Measurements from ENCODE around the gene HAPLN1. TPM values are rescaled to one million over a fixed set of nuclear protein-coding genes. Genes with fewer than 3 reads are reported as not detected.

The HAPLN1 gene
- total RNA-seq, 2 donors from 2014 or later: not detected

DNA sequence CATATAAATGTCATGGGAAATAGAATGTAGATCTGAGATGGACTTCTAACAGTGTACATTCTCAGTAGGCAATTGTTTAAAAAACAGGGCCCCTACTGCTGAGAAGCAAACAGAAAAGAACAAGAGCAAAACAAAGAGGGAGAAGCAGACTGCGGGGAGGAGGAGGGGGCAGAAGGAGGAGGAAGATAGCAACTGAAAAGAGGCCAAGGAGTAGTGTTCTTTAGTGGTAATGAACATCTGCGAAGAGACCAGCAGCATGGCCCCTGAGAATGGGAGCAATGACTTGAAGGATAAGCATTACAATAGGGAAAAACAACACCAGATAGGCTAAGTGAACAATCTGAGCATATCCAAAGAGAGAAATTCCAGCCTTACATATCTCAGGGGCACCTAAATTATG lies 36.8 kb downstream of the HAPLN1 start:
- Mint-ChIP-seq H3K36me3 (no peaks in the 10 kb centered on the region), H3K27ac (no peak overlapping the region), H3K9me3 (no peaks in the 10 kb centered on the region)
- ATAC-seq (no peak), DNase-seq (ENCODE audit: low spot score in 2 of 2) (no peak)

DNA sequence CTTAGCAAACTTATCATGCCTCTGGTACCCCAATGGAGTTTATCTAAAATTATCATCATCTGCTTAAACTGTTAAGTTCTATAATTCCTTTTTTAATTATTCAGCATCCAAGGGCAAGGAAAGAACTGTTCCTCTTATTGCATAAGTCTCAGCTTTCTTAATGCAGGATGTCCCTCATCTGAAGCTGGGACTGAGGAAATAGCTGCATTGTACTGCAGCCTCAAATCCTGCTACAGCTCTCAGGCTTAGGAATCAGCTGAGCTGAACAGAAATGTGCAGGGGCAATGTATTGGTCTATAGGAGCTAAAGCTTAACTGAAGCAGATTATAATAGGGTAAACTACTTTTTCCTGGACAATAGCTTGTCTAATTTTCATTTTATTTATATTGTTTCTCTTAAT lies 48.0 kb downstream of the HAPLN1 start:
- Mint-ChIP-seq H3K36me3 (no peaks in the 10 kb centered on the region), H3K27ac (no peak overlapping the region), H3K9me3 (peaks cover 0 to 3% of the 10 kb centered on the region in 2 donors)
- DNase-seq (ENCODE audit: low spot score in 2 of 2): no peak
- no peak for ATAC-seq

DNA sequence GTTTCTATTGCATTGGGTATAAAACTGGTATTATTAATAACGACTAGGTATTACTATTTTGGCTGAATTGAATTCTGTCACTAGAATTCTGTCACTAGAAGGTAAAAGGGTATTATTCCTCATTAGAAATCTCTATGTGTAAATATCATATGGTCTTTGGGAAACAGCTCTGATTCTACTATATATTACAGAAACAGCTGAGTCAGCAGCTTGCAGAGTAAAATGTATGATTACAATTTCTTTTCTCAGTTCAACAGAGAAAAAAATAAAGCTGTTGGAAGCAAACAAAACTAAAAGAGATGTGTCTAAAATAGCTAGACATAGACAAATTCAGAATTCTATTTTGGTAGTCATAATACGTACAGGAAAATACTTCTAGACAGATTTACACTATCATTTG lies 48.5 kb downstream of the HAPLN1 start:
- DNase-seq (ENCODE audit: low spot score in 2 of 2): no peak
- no peaks in the 10 kb centered on the region for H3K36me3 Mint-ChIP-seq
- no peak overlapping the region for H3K27ac Mint-ChIP-seq
- peaks cover 0 to 3% of the 10 kb centered on the region in 2 donors for H3K9me3 Mint-ChIP-seq
- ATAC-seq: no peak

DNA sequence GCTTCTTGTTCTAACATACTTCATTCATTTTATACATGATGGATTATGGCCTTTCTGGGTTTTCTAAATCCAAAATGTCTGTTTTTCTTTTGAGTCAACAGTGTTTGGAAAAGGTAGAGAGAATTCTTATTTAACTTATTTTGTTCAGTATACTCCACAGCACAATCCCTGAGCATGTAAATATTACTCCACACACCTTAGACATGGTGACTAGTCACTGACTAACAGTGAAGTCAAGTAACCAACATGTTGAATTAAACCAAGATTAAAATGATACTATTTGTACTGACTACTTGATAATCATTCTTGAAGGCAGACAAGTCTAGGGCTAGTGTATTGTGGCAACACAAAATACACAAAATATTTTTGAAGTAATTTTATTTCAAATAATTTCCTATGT lies 55.0 kb downstream of the HAPLN1 start:
- Mint-ChIP-seq H3K9me3 (peaks cover 0 to 3% of the 10 kb centered on the region in 2 donors), H3K36me3 (no peaks in the 10 kb centered on the region), H3K27ac (no peak overlapping the region)
- DNase-seq (ENCODE audit: low spot score in 2 of 2) (no peak), ATAC-seq (no peak)

DNA sequence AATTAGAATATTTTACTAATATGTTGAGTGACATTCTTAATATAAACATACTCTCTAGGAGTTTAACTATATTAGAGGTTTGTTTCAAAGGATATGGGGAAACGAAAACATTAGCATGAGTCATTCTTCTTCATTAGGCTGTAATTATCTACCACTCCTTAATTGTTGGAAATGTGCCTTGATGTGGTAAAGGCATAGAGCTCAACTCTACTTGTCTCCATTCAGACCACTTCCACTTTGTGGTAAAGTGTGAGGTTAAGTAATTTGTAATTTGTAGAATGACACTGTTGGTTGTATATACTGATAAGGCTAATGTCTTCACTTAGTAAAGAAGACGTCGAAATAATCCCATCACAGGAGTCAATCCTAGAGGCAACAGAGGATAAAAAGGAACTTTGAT lies 58.1 kb downstream of the HAPLN1 start:
- Mint-ChIP-seq H3K36me3 (no peaks in the 10 kb centered on the region), H3K27ac (no peak overlapping the region), H3K9me3 (no peaks in the 10 kb centered on the region)
- DNase-seq (ENCODE audit: low spot score in 2 of 2) (no peak), ATAC-seq (no peak)

DNA sequence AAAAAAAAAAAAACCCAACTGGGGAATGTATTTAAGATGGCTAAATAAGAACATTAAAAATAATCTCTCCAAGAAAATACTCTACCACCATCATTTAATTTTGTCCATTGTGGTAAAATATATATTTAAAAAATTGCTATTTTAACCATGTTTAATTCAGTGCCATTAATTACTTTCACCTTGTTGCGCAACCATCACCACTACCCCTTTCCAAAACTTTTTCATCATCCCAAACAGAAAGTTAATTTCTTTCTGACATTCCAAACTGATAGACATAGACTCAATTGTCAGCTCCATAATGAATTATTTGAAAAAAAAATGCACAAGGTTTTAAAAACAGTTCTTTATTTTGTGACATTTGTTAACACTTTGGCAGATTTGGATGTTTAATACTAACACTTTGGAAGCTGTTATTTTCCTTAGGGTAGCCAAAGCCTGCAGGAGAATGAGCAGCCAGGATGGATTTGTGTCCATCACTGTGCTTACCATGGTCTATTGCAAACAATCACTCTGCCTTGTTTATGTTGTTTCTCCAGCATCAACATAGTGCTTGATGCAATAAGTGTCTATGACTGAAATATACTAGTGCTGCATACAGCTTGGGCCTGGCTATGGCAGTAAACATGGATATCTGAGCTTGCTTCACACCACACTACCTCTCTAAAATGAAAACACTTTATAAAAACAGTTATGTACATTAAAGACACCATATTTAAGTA lies 62.7 kb downstream of the HAPLN1 start:
- DNase-seq (ENCODE audit: low spot score in 2 of 2) (no peak), ATAC-seq (no peak)
- Mint-ChIP-seq H3K27ac (no peak overlapping the region), H3K36me3 (no peaks in the 10 kb centered on the region), H3K9me3 (no peaks in the 10 kb centered on the region)

DNA sequence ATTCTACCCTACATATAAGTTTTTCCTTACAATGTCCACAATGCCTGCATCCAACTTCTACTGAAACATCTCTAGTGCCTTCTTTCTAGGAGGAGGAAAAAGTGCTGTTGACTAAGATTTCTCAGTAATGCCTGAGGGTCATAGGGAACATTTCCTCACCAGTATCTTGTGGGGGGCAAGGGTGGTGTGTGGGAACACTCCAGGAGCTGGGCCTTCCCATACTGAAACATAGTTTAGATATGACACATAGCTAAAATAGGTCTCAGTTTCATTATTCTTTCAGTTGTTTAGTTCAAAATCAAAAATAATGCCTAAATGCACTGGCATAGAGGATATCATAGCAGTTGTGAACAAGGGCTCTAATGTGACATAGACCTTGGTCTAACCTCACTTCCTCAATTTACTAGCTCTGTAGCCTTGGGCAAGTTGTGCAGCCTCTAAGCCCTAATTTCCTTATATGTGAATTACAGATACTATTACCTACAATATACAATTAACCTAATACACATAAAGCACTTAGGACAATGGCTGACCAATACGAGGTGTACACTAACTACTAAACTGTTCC lies 66.1 kb downstream of the HAPLN1 start:
- DNase-seq (ENCODE audit: low spot score in 2 of 2): no peak
- H3K27ac Mint-ChIP-seq: no peak overlapping the region
- H3K9me3 Mint-ChIP-seq: no peaks in the 10 kb centered on the region
- no peaks in the 10 kb centered on the region for H3K36me3 Mint-ChIP-seq
- ATAC-seq: no peak

DNA sequence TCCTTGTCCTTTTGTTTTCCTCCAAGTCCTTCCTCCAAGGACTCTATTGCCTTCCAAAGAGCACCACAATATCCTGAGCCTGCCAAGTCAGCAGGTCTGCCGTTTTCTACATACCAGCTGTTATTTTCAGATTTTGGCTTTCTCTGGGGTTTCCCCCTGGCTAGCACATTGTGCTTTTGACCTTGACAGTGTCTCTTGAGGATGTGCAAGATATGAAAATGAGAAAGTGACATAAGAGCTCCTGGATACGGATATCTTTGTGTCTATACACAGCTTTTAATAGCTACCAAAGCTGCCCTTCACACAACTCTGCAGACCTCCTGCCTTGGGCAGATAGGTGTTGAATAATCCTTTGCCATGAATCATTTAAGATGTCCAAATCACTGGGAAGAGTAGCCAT lies 67.0 kb downstream of the HAPLN1 start:
- ATAC-seq: no peak
- no peak for DNase-seq (ENCODE audit: low spot score in 2 of 2)
- Mint-ChIP-seq H3K9me3 (no peaks in the 10 kb centered on the region), H3K27ac (no peak overlapping the region), H3K36me3 (no peaks in the 10 kb centered on the region)

DNA sequence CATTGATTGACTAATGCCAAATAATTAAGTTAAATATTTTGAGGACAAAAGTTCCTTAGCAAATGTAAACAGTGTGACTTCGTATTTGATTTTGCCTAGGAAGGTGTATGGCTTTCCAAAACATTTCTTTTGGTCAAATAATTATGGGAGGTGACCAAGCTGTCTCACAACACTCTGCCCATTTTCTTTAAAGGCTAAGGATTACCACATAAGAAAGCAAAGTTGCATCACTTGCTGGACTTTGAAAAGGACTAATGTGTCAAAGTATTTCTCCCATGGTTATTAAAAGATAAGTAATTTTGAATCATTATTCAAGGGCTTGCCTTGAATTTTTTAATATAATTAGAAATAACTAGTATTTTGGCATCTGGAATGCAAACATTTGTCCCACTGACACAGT lies 74.7 kb downstream of the HAPLN1 start:
- ATAC-seq (no peak), DNase-seq (ENCODE audit: low spot score in 2 of 2) (no peak)
- H3K36me3 Mint-ChIP-seq: no peaks in the 10 kb centered on the region
- no peak overlapping the region for H3K27ac Mint-ChIP-seq
- no peaks in the 10 kb centered on the region for H3K9me3 Mint-ChIP-seq

DNA sequence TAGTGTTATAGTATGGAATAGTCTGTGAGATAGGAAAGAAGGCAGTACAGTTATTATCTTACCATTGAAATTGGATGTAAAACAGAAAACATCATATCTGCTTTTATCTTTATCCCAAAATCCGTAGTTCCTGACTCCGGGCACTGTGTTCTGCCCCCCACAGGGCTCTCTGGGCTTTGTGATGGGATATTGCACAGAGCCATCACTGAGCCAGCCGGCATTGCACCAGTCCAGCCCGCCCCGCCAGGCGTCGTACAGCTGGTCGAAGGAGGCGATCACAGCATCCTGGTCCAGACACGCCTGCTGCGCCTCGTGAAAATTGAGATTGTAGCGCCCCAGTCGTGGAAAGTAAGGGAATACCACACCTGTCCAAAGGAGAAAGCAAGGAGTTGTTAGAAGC lies 76.4 kb downstream of the HAPLN1 start:
- H3K27ac Mint-ChIP-seq: no peak overlapping the region
- ATAC-seq: no peak
- no peaks in the 10 kb centered on the region for H3K36me3 Mint-ChIP-seq
- DNase-seq (ENCODE audit: low spot score in 2 of 2): no peak
- H3K9me3 Mint-ChIP-seq: no peaks in the 10 kb centered on the region

DNA sequence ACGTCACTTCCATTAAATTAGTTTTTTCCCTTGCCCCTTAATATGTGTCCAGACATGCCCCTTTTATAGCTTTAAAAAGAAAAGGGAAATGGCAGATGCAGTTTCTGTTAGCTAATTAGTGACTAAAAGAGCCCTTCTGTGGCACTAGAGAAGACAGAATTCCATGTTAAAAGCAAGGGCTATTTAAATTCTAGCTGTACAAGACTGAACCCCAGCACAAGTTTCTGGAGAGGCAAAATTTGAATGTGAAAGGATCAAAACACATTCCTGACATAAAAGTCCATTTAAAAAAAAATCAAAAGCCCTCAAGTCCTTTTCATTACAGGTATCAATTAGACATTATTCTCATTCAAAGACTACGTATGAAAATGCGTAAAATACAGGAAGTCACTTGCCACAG lies 78.7 kb downstream of the HAPLN1 start:
- H3K27ac Mint-ChIP-seq: no peak overlapping the region
- no peaks in the 10 kb centered on the region for H3K36me3 Mint-ChIP-seq

DNA sequence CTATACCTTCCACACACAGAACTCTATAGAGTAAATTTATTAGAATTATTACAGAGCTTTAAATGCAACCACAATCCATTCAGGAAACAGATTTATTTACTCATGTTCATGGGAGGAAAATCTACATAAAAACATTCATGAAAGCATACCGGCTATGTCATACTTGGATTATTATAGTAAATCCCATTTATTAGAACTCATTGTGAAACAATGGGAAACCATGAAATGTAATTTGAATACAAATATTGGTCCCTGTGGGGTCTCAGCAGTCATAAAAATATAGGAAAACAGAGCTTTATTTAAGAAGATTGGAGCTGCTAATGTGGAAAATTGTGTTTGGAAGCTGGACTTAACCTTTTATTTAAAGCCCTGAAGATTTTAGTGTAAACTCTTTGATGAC lies 80.7 kb downstream of the HAPLN1 start:
- ATAC-seq (no peak), DNase-seq (ENCODE audit: low spot score in 2 of 2) (no peak)
- Mint-ChIP-seq H3K27ac (no peak overlapping the region), H3K9me3 (no peaks in the 10 kb centered on the region), H3K36me3 (no peaks in the 10 kb centered on the region)

More for the DNA sequence above, 78.7 kb downstream of the HAPLN1 start:
- DNase-seq (ENCODE audit: low spot score in 2 of 2): no peak
- ATAC-seq: no peak
- H3K9me3 Mint-ChIP-seq: no peaks in the 10 kb centered on the region

DNA sequence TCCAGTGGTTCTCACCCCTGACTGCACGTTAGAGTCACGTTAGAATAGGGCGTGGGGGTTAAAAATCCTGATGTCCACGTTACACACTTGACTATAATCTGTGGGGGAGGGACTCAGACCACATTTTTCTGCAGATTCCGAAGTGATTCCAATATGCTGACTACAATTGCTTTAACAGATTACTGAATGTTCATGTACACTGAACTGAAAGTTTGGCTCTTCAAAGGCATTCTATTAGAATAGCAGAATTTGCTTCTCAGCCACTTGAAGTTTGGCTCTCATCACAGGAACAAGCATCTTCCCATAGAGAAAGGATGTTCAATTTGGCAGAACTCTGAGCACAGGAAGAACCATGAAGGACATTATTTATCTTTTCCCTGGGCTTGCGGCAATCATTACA lies 84.5 kb downstream of the HAPLN1 start:
- Mint-ChIP-seq H3K27ac (no peak overlapping the region), H3K9me3 (no peaks in the 10 kb centered on the region), H3K36me3 (no peaks in the 10 kb centered on the region)
- ATAC-seq (no peak), DNase-seq (ENCODE audit: low spot score in 2 of 2) (no peak)

DNA sequence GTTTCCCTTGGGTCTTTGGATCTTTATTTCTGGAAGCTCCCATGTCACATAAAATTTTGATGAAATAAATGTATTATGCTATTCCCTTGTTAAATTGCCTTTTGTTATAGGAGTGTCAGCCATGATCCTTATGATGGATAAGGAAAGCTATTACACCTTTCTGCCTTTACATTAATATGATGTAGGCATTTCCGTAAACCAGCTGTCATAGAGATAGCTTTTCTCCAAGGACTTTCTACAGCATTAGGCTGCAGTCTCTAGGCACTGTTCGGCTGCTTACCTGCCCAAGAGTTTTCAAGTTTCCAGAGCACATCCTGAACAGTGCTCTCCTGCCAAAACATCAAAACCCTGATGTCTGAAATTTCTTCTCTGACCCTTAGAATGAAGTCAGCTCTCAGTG lies 87.4 kb downstream of the HAPLN1 start:
- ATAC-seq (no peak), DNase-seq (ENCODE audit: low spot score in 2 of 2) (no peak)
- Mint-ChIP-seq H3K27ac (no peak overlapping the region), H3K36me3 (no peaks in the 10 kb centered on the region), H3K9me3 (no peaks in the 10 kb centered on the region)

DNA sequence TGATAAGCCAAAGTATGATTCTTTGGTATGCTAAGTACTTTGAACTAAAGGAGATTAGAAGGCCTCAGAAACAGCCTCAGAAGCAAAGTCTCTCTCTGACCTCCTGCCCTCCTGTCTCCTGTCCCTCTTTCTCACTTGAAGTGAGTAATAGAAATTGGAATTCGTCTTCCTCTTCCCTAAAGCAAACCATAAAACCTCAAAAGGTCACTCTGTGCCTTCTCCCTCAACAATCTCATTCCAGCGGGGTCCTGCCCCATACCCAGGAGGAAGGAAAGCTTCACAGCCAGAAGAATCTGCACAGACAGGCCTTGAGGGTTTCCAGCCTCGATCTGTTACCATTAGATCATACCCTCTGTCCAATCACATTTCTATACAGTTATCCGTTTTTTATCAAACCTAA lies 87.8 kb downstream of the HAPLN1 start:
- DNase-seq (ENCODE audit: low spot score in 2 of 2): no peak

DNA sequence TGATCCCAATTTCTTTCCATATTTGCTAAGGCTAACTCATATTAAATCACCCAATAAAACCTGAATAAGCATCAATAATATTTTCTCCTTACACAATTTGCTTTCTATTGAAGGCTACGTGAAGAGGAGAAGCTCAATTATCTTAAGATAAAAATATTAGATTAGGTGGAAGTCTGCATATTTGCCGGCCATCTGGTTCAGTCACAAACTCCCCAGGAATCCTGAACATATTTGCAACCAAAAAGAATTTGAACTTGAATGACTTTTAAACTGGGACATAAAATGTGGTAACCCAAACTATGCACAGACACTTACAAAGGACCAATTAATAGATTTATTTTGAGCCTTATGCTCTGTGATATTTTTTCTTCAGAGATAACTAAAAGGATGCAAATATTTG lies 92.3 kb downstream of the HAPLN1 start:
- Mint-ChIP-seq H3K27ac (no peak overlapping the region), H3K9me3 (no peaks in the 10 kb centered on the region), H3K36me3 (no peaks in the 10 kb centered on the region)
- no peak for ATAC-seq
- DNase-seq (ENCODE audit: low spot score in 2 of 2): no peak

More for the DNA sequence above, 87.8 kb downstream of the HAPLN1 start:
- ATAC-seq: no peak
- H3K27ac Mint-ChIP-seq: no peak overlapping the region
- no peaks in the 10 kb centered on the region for H3K9me3 Mint-ChIP-seq
- no peaks in the 10 kb centered on the region for H3K36me3 Mint-ChIP-seq

DNA sequence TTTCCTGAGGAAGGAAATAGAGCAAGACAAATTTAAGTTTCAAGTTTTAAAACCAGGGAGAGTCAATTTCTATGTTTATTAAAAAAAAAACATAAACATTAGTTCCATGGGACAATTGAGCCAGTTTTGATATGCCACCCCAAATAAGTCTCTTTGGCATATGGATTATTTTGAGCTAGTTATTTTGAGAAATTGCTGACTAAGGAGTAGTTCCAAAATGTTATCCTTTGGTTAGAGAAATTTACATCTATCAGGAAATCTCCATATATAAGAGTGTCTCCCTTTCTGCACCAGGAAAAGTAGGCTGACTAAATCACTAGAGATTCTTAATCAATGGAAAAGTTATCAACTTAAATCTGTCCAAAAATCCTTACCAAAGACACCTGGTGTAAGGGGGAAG lies 105.8 kb downstream of the HAPLN1 start:
- H3K27ac Mint-ChIP-seq: no peak overlapping the region
- ATAC-seq (no peak), DNase-seq (ENCODE audit: low spot score in 2 of 2) (no peak)
- peaks cover 13 to 17% of the 10 kb centered on the region in 2 donors for H3K9me3 Mint-ChIP-seq
- peaks cover 7 to 9% of the 10 kb centered on the region in 2 donors for H3K36me3 Mint-ChIP-seq

DNA sequence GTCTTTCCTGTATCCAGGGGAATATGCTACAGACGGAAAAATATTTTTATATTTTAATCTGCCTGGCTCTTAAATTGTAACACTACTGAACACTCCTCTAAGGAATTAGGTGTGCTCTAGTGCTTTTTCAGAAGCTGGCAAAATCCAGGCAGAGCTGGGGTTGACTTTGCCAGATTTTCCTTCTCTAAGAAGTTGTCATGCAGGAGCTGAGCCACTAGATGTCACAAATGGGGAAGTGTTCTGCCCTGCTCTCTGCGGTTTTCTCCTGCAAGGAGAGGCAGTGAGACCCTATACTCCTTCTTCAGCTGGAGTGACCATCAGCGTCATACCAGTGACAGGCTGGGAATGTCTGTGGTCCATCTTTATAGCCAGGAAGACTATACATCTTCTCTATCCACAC lies 112.5 kb downstream of the HAPLN1 start:
- Mint-ChIP-seq H3K9me3 (peaks cover 0 to 4% of the 10 kb centered on the region in 2 donors), H3K27ac (no peak overlapping the region), H3K36me3 (no peaks in the 10 kb centered on the region)
- DNase-seq (ENCODE audit: low spot score in 2 of 2): no peak
- ATAC-seq: no peak
